ENCODE measurements around the gene DCC. TPM values are rescaled to one million over a fixed set of nuclear protein-coding genes. Genes with fewer than 3 reads are reported as not detected.

DCC gene
- total and polyA plus RNA-seq, 2 experiments from 2014 or later: not detected

DNA sequence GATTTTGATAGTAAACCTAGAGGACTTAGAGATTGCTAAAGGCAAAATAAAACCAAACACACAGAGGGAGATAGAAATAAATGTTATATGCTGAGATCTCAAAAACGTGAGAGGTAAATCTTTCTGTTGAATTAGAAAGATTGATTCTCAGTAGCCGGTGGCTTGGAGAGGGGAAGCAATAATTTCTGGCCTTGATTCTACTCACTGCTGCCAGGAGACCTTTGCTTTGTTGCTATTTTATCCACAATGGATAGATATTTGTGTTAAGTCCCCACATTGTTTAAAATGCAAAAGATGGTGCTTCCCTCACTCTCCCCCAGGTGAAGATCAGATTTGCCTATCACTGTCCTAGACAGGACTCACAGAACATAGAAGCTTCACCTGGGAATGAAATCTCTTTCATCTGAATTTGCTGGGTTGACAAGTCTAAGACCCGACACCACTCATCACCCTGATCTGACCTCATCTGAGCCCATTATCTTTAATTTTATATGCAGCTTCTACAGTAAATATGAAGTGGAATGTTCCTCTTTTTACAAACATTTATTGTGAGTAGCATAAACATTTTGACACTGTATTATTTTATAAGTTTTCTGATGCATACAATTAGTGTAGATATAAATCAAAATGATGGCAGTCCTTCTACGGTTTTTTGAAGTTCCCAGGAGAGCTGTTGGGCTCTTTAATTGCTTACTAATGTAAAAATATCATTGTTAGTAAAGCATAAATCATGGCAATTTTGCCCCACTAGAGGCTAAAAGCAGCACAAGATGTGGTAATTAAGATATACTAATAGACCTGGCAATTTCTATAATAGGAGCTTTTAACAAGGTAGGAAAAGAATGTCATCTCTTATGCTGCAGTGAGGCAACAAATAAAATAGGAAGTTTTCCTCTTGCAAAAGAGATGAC lies 149.7 kb downstream of the DCC start:
- Histone ChIP-seq H3K27me3 (replicated peaks; ENCODE audit: insufficient read depth) (no peaks in the 10 kb centered on the region), H3K9me3 (ENCODE audit: low read depth) (no peaks in the 10 kb centered on the region), H3K27ac (no peak overlapping the region), H3K4me3 (no peak overlapping the region), H3F3A (ENCODE audit: insufficient read depth) (no peaks in the 10 kb centered on the region), H3K36me3 (ENCODE audit: low read depth) (no peaks in the 10 kb centered on the region), H2AFZ (no peak overlapping the region), H3K79me2 (ENCODE audit: insufficient read depth) (no peaks in the 10 kb centered on the region), H3K9me2 (ENCODE audit: insufficient read depth) (no peaks in the 10 kb centered on the region), H3K4me1 (ENCODE audit: insufficient read depth) (no peaks in the 10 kb centered on the region), H4K20me1 (ENCODE audit: insufficient read depth) (no peaks in the 10 kb centered on the region), H3K9ac (no peak overlapping the region), H3K4me2 (ENCODE audit: unreplicated experiment) (no peak overlapping the region)
- TF ChIP-seq EZH2 (IDR thresholded peaks at IDR 0.05; ENCODE audit: insufficient read depth, poor library complexity, severe bottlenecking): no peak
- no peak for DNase-seq
- in situ Hi-C loops (cut with MboI): no loop called here
- 12% methylated on average over 4 of the region's 4 CpGs for WGBS, 2 experiments (ENCODE audit: low coverage in 1 of 2, low lambda C conversion rate in 2 of 2, missing lambda C conversion rate in 2 of 2)

GRCh38 chr18:52496426-52496825 lies 156.4 kb downstream of the DCC start:
- no peaks in the 10 kb centered on the region for H3K27me3 ChIP-seq (replicated peaks; ENCODE audit: insufficient read depth)
- no peak overlapping the region for H2AFZ ChIP-seq
- H4K20me1 ChIP-seq (ENCODE audit: insufficient read depth): no peaks in the 10 kb centered on the region
- no peaks in the 10 kb centered on the region for H3K9me2 ChIP-seq (ENCODE audit: insufficient read depth)
- H3K27ac ChIP-seq: no peak overlapping the region
- H3K36me3 ChIP-seq (ENCODE audit: low read depth): no peaks in the 10 kb centered on the region
- no peak for DNase-seq
- TF ChIP-seq EZH2phosphoT487 (IDR thresholded peaks at IDR 0.05; ENCODE audit: insufficient read depth, low read depth) (no peak), EZH2 (IDR thresholded peaks at IDR 0.05; ENCODE audit: insufficient read depth, poor library complexity, severe bottlenecking) (no peak)
- H3K79me2 ChIP-seq (ENCODE audit: insufficient read depth): no peaks in the 10 kb centered on the region
- H3K9me3 ChIP-seq (ENCODE audit: low read depth): no peaks in the 10 kb centered on the region
- no peaks in the 10 kb centered on the region for H3F3A ChIP-seq (ENCODE audit: insufficient read depth)
- H3K4me1 ChIP-seq (ENCODE audit: insufficient read depth): no peaks in the 10 kb centered on the region
- in situ Hi-C loops (cut with MboI): no loop called here
- no peak overlapping the region for H3K4me3 ChIP-seq
- no peak overlapping the region for H3K4me2 ChIP-seq (ENCODE audit: unreplicated experiment)
- no peak overlapping the region for H3K9ac ChIP-seq

- H3K27me3 ChIP-seq (replicated peaks; ENCODE audit: insufficient read depth): no peaks in the 10 kb centered on the region
- no peaks in the 10 kb centered on the region for H3K4me1 ChIP-seq (ENCODE audit: insufficient read depth)
- no peak for DNase-seq
- H3K9ac ChIP-seq: no peak overlapping the region
- no peak overlapping the region for H3K4me3 ChIP-seq
- no peak overlapping the region for H3K4me2 ChIP-seq (ENCODE audit: unreplicated experiment)
- no peaks in the 10 kb centered on the region for H3K36me3 ChIP-seq (ENCODE audit: low read depth)
- H3K9me2 ChIP-seq (ENCODE audit: insufficient read depth): no peaks in the 10 kb centered on the region
- no peaks in the 10 kb centered on the region for H3F3A ChIP-seq (ENCODE audit: insufficient read depth)
- in situ Hi-C loops (cut with MboI): no loop called here
- H4K20me1 ChIP-seq (ENCODE audit: insufficient read depth): no peaks in the 10 kb centered on the region
- H3K27ac ChIP-seq: no peak overlapping the region
- no peaks in the 10 kb centered on the region for H3K79me2 ChIP-seq (ENCODE audit: insufficient read depth)
- TF ChIP-seq EZH2phosphoT487 (IDR thresholded peaks at IDR 0.05; ENCODE audit: insufficient read depth, low read depth): no peak
- no peak for TF ChIP-seq EZH2 (IDR thresholded peaks at IDR 0.05; ENCODE audit: insufficient read depth, poor library complexity, severe bottlenecking)
- H3K9me3 ChIP-seq (ENCODE audit: low read depth): no peaks in the 10 kb centered on the region
- WGBS, 2 experiments (ENCODE audit: low coverage in 1 of 2, low lambda C conversion rate in 2 of 2, missing lambda C conversion rate in 2 of 2): 39 to 50% methylated on average over 6 of the region's 6 CpGs
- H2AFZ ChIP-seq: no peak overlapping the region
Observed at GRCh38 chr18:52499016-52499415, 159.0 kb downstream of the DCC start.

- no peaks in the 10 kb centered on the region for H3K4me1 ChIP-seq (ENCODE audit: insufficient read depth)
- H3K36me3 ChIP-seq (ENCODE audit: low read depth): no peaks in the 10 kb centered on the region
- no peaks in the 10 kb centered on the region for H3K79me2 ChIP-seq (ENCODE audit: insufficient read depth)
- no peaks in the 10 kb centered on the region for H3F3A ChIP-seq (ENCODE audit: insufficient read depth)
- H4K20me1 ChIP-seq (ENCODE audit: insufficient read depth): no peaks in the 10 kb centered on the region
- no peak overlapping the region for H3K9ac ChIP-seq
- no peak overlapping the region for H3K4me3 ChIP-seq
- 1 to 8% methylated on average over 3 of the region's 3 CpGs for WGBS, 2 experiments (ENCODE audit: low coverage in 1 of 2, low lambda C conversion rate in 2 of 2, missing lambda C conversion rate in 2 of 2)
- in situ Hi-C loops (cut with MboI): no loop called here
- no peak overlapping the region for H3K4me2 ChIP-seq (ENCODE audit: unreplicated experiment)
- H3K27me3 ChIP-seq (replicated peaks; ENCODE audit: insufficient read depth): no peaks in the 10 kb centered on the region
- no peaks in the 10 kb centered on the region for H3K9me2 ChIP-seq (ENCODE audit: insufficient read depth)
- no peak overlapping the region for H3K27ac ChIP-seq
- DNase-seq: no peak
- H2AFZ ChIP-seq: no peak overlapping the region
- no peaks in the 10 kb centered on the region for H3K9me3 ChIP-seq (ENCODE audit: low read depth)
- no peak for TF ChIP-seq EZH2 (IDR thresholded peaks at IDR 0.05; ENCODE audit: insufficient read depth, poor library complexity, severe bottlenecking)
- TF ChIP-seq EZH2phosphoT487 (IDR thresholded peaks at IDR 0.05; ENCODE audit: insufficient read depth, low read depth): no peak
Observed at GRCh38 chr18:52499644-52500043, 159.6 kb downstream of the DCC start.
